Thyroid gland (tissue), 4 donors: Measurements from ENCODE around the gene SMIM7.

Source experiments
- POLR2A ChIP-seq, 2 donors: fragments of 450-650 bp; IDR thresholded peaks; one replicate each; pipeline ENCODE4 v1.6.1; 2017; ENCODE audit warnings: antibody characterized with exemption in 2 of 2, mild to moderate bottlenecking in 2 of 2, moderate library complexity in 1 of 2
- TF ChIP-seq, protein P1 (sequence below), 6 experiments: fragments of 200-600 bp in 3 of 6; fragments of 450-650 bp in 3 of 6; sonication (generic) in 3 of 6; IDR thresholded peaks; one replicate each; pipeline ENCODE4 v1.5.1; 2016 to 2019; ENCODE audit warnings: antibody characterized with exemption in 6 of 6, mild to moderate bottlenecking in 2 of 6, inconsistent platforms in 1 of 6, moderate library complexity in 1 of 6

DNA sequence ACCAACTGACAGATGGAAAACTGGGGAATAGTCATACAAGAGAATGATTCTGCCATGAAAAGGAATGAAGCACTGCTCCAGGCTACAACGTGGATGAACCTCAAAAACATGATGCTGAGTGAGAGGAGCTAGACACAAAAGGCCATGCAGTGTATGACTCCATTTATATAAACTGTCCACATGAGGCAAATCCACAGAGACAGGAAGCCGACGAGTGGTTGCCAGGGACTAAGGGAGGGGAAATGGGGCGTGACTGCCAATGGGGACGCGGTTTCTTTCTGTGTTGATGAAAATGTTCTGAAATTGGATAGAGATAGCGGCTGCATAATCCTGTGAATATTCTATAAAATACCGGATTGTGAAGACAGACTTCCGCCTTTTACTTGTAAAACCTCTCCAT lies 10.2 kb downstream of the SMIM7 start:
- TF ChIP-seq, protein P1, sequence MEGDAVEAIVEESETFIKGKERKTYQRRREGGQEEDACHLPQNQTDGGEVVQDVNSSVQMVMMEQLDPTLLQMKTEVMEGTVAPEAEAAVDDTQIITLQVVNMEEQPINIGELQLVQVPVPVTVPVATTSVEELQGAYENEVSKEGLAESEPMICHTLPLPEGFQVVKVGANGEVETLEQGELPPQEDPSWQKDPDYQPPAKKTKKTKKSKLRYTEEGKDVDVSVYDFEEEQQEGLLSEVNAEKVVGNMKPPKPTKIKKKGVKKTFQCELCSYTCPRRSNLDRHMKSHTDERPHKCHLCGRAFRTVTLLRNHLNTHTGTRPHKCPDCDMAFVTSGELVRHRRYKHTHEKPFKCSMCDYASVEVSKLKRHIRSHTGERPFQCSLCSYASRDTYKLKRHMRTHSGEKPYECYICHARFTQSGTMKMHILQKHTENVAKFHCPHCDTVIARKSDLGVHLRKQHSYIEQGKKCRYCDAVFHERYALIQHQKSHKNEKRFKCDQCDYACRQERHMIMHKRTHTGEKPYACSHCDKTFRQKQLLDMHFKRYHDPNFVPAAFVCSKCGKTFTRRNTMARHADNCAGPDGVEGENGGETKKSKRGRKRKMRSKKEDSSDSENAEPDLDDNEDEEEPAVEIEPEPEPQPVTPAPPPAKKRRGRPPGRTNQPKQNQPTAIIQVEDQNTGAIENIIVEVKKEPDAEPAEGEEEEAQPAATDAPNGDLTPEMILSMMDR (IDR thresholded peaks at IDR 0.05), result no peak
- TF ChIP-seq POLR2A (IDR thresholded peaks at IDR 0.05), result no peak
